Measurements from ENCODE around the gene HES5.

DNA sequence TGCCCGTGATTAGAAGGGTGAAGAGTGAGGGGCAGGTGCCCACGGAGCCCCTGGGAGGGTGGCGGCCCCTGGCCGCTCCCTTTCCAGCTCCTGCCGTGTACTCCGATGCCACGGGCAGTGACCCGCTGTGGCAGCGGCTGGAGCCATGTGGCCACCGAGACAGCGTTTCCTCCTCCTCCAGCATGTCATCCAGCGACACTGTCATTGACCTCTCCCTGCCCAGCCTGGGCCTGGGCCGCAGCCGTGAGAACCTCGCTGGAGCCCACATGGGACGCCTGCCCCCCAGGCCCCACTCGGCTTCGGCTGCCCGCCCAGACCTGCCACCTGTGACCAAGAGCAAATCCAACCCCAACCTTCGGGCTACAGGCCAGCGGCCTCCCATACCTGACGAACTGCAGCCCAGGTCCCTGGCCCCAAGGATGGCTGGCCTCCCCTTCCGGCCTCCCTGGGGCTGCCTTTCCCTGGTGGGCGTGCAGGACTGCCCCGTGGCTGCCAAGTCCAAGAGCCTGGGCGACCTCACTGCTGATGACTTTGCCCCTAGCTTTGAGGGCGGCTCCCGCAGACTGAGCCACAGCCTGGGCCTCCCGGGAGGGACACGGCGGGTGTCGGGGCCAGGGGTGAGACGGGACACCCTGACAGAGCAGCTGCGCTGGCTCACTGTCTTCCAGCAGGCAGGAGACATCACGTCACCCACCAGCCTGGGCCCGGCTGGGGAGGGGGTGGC, 25.7 kb downstream of the HES5 start:
- no peak for TF ChIP-seq POLR2AphosphoS5 (IDR thresholded peaks at IDR 0.05)
- no peak for TF ChIP-seq POLR2A (IDR thresholded peaks at IDR 0.05)

All from gastroesophageal sphincter (tissue), 2 donors.